ENCODE data around the gene C2orf69.
"Not testable (repeated sequence)": the region's sequence is repeated elsewhere in the genome, so short reads cannot be mapped to it uniquely, and the experiment has no call there.

Gene C2orf69

DNA sequence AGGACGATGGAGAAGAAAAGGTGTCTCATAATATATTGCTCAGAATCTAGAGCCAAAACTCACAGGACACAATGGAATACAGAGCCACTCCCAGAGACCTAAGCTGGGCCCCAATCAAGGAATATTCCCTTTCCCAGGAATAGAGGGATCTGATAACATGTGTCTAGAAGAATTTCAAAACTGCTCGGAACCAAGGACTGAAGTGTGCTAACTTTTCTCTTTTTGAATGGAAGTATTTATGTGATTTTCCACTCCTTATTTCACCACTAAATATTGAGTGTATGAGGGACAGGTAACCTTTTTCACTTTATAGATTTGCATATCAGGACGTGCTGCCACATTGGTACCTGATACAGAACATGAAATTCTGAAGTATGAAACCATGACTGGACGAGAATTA is 9.2 kb upstream of the C2orf69 start:
- TF ChIP-seq, protein P1, sequence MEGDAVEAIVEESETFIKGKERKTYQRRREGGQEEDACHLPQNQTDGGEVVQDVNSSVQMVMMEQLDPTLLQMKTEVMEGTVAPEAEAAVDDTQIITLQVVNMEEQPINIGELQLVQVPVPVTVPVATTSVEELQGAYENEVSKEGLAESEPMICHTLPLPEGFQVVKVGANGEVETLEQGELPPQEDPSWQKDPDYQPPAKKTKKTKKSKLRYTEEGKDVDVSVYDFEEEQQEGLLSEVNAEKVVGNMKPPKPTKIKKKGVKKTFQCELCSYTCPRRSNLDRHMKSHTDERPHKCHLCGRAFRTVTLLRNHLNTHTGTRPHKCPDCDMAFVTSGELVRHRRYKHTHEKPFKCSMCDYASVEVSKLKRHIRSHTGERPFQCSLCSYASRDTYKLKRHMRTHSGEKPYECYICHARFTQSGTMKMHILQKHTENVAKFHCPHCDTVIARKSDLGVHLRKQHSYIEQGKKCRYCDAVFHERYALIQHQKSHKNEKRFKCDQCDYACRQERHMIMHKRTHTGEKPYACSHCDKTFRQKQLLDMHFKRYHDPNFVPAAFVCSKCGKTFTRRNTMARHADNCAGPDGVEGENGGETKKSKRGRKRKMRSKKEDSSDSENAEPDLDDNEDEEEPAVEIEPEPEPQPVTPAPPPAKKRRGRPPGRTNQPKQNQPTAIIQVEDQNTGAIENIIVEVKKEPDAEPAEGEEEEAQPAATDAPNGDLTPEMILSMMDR (IDR thresholded peaks at IDR 0.05; ENCODE audit: insufficient read depth, low read depth, low read length, missing control alignments) = no peak
- no peak overlapping the region for H3K4me3 ChIP-seq (ENCODE audit: low read depth, low read length)
- no peak for DNase-seq (ENCODE audit: low read depth)

DNA sequence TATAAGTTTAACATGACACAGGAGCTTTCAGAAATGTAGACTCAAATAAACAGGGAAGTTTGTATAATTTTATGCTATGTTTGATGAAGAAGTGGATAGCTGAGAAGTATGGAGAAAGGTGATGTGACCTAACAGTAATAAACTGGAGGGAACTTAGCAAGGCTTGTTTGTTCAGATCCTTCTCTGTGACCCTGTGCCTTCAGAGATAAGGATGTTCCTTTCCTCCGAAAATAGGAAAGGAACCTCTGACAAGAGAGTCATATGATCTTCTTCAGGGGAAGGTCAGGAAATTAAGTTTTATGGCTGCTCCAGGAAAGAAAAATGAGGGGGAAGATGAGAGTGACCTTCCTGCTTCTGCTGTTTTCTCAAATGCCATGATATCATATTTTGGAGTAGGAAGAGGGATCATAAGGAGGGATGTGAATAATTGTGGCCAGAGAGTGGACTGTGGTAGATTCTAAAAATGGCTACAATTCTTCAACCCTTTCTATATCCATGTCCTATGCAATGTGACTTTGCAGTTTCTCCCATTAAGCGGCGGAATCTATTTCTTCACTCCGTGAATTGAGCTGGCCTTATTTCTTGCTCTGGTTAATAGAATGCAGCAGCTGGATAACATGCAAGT is 8.5 kb upstream of the C2orf69 start:
- TF ChIP-seq, protein P1 (IDR thresholded peaks at IDR 0.05; ENCODE audit: insufficient read depth, low read depth, low read length, missing control alignments) = no peak
- no peak overlapping the region for H3K4me3 ChIP-seq (ENCODE audit: low read depth, low read length)
- no peak for DNase-seq (ENCODE audit: low read depth)

DNA sequence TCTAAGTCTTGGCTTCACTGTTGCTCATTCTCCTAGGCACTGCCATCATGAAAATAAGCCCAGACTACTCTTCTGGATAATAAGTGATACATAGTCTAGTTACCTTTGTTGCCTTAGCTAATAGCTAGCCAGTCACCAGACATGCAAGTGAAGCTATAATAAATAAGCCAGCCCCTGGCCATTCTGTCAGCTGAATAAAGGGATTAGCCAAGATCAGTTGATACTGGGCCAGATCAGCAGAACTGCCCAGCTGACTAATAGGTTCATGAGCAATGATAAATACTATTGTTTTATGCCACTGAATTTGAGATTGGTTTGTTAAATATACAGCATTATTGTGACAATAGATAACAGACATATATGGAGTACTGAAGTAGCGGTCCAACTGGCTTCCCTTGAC is 8.0 kb upstream of the C2orf69 start:
- DNase-seq (ENCODE audit: low read depth) = no peak
- H3K4me3 ChIP-seq (ENCODE audit: low read depth, low read length) = no peak overlapping the region
- TF ChIP-seq, protein P1 (IDR thresholded peaks at IDR 0.05; ENCODE audit: insufficient read depth, low read depth, low read length, missing control alignments) = no peak

DNA sequence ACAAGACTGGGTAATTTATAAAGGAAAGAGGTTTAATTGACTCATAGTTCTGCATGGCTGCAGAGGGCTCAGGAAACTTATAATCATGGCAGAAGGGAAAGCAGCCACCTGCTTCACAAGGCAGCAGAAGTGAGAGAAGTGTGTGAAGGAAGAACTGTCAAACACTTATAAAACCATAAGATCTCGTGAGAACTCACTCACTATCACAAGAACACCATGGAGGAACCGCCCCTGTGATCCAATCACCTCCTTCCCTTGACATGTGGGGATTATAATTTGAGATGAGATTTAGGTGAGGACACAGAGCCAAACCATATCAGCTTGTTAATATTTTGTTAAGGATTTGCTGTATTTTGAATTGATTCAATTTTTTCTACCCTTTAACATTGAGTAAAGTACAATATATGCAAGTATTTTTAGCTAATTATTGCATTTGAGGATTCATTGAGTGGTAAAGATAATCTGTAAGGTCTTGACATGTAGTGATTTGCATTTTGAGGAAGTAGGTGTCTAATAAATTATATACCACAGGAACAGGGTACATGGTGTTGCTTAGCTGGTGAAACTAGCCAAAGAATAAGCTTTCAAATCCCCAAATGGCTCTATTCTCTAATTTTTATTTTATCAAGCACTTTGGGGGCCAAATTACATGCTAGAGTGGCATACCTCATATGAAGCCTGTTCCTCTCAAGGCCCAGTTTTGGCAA is 3.9 kb upstream of the C2orf69 start:
- DNase-seq (ENCODE audit: low read depth) = no peak
- TF ChIP-seq, protein P1 (IDR thresholded peaks at IDR 0.05; ENCODE audit: insufficient read depth, low read depth, low read length, missing control alignments) = no peak
- no peak overlapping the region for H3K4me3 ChIP-seq (ENCODE audit: low read depth, low read length)

DNA sequence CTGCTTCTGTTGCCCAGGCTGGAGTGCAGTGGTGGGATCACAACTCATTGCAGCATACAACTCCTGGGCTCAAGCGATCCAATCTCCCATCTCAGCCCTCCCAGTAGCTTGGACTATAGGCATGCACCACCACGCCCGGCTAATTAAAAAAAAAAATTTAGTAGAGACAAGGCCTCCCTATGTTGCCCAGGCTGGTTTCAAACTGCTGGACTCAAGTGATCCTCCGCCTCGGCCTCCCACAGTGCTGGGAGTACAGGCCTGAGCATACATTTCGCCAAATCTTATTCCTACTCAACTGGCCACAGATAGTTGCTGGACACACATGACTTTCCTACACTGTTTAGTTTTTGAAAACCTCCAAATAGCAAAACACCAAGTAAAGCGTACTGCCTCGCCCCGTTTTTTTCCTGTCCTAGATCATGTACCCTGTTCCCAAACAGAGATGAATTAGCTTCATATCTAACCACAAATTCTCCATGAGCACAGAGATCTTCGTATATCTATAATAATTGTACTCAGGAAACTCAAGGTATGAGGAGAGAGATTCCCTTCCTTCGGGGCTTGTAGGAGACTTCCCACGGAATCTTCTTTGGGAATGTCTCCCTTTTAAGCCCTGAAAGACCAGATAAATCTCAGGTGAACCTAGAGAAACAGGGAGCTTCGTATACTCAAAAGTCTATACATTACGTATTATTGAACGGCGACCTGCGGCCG is 598 bp upstream of the C2orf69 start:
- peak; percentile 18 for DNase-seq (ENCODE audit: low read depth)
- TF ChIP-seq, protein P1 (IDR thresholded peaks at IDR 0.05; ENCODE audit: insufficient read depth, low read depth, low read length, missing control alignments) = no peak
- H3K4me3 ChIP-seq (ENCODE audit: low read depth, low read length) = peak overlapping the region; percentile 99

DNA sequence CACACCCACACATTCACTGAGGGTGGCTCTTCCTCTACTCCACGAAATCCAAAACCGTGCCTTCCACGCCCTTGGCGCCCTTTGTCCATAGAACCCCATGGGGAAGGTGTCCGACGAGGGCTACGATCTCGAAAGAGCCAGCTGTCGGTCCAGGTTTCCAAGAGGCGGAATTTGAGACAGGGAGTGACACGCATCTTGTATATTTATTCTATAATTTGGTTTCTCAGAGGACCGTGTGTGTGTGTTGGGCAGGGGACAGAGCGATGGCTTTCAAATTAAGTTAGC is 726 bp downstream of the C2orf69 start:
- no peak for DNase-seq (ENCODE audit: low read depth)
- TF ChIP-seq, protein P1 (IDR thresholded peaks at IDR 0.05; ENCODE audit: insufficient read depth, low read depth, low read length, missing control alignments) = no peak
- peak overlapping the region; percentile 99 for H3K4me3 ChIP-seq (ENCODE audit: low read depth, low read length)

DNA sequence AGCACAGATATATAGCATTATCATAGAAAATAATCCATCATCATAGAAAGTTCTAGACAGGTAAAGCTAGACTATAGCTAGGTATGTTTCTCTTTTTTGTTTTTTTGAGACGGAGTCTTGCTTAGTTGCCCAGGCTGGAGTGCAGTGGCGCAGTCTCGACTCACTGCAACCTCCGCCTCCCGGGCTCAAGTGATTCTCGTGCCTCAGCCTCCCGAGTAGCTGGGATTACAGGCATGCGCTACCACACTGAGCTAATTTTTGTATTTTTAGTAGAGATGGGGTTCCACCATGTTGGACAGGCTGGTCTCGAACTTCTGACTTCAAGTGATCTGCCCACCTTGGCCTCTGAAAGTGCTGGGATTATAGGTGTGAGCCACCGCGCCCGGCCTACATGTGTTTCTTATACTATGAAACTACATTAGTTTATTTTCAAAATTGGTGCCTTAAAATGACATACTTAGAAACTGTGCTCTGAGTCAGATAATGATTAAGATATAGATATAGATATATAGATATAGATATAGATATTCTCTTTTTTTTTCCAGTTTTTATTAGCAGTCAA is 1.5 kb downstream of the C2orf69 start:
- peak overlapping the region; percentile 99 for H3K4me3 ChIP-seq (ENCODE audit: low read depth, low read length)
- DNase-seq (ENCODE audit: low read depth) = not testable (repeated sequence)

All from GM12865 (cell line).